BLaER1 treated with 17β-estradiol and CSF1 and Interleukin-3, amounts not matched to agents 10 nM and 100 nM (cell line): ENCODE measurements around the gene CDC20.
"Not testable (repeated sequence)": the region's sequence is repeated elsewhere in the genome, so short reads cannot be mapped to it uniquely, and the experiment has no call there.

ENCODE experiments used
- H3K27ac ChIP-seq, 11 experiments: shearing (Covaris generic); formaldehyde crosslinking; 2 replicates each; pipeline ENCODE4 v1.8.1; 2022
- H3K27me3 ChIP-seq, 11 experiments: shearing (Covaris generic); formaldehyde crosslinking; 2 replicates each; pipeline ENCODE4 v1.8.1; 2022
- H3K36me3 ChIP-seq, 11 experiments: shearing (Covaris generic); formaldehyde crosslinking; 2 replicates each; pipeline ENCODE4 v1.8.1; 2022
- H3K4me1 ChIP-seq, 10 experiments: shearing (Covaris generic); formaldehyde crosslinking; 2 replicates each; pipeline ENCODE4 v1.8.1; 2022
- H3K4me2 ChIP-seq, 11 experiments: shearing (Covaris generic); formaldehyde crosslinking; 2 replicates each; pipeline ENCODE4 v1.8.1; 2022
- H3K4me3 ChIP-seq, 10 experiments: shearing (Covaris generic); formaldehyde crosslinking; 2 replicates each; pipeline ENCODE4 v1.8.1; 2022
- H3K9ac ChIP-seq, 11 experiments: shearing (Covaris generic); formaldehyde crosslinking; 2 replicates each; pipeline ENCODE4 v1.8.1; 2022
- H3K9me3 ChIP-seq, 11 experiments: shearing (Covaris generic); formaldehyde crosslinking; replicated peaks in 1 of 11; 2 replicates each; pipeline ENCODE4 v1.8.1; 2022
- H4K20me1 ChIP-seq, 11 experiments: shearing (Covaris generic); formaldehyde crosslinking; 2 replicates each; pipeline ENCODE4 v1.8.1; 2022
- Cebpa-rat ChIP-seq, 11 experiments: shearing (Covaris generic); IDR thresholded peaks; 2 replicates each; pipeline ENCODE4 v1.8.1; 2022

Gene CDC20

GRCh38 chr1:43367026-43367903 is 8.5 kb downstream of the CDC20 start:
- Histone ChIP-seq H3K27ac (peak overlapping the region; percentile 83 to 97 (median 88)), H3K27me3 (no peaks in the 10 kb centered on the region), H3K4me2 (peak overlapping the region; percentile 91 to 100 (median 100)), H3K4me1 (peaks cover 33 to 71% (median 60%) of the 10 kb centered on the region in 10 experiments), H3K4me3 (peak overlapping the region; percentile 80 to 92 (median 84)), H3K36me3 (peaks cover 35 to 51% (median 41%) of the 10 kb centered on the region in 11 experiments), H3K9ac (peak overlapping the region; percentile 85 to 96 (median 93)), H3K9me3 (no peaks in the 10 kb centered on the region), H4K20me1 (peaks cover 5 to 48% (median 38%) of the 10 kb centered on the region in 11 experiments; a peak in 17 of 22 replicates)
- no peak for TF ChIP-seq Cebpa-rat (IDR thresholded peaks at IDR 0.05)

GRCh38 chr1:43367904-43368645 is 9.3 kb downstream of the CDC20 start, which contains the start of gene ELOVL1:
Gene ELOVL1 (minus strand): TSS chr1:43368011. CDS start chr1:43365609, 2,402 bp downstream.
- Histone ChIP-seq H3K4me3 (peak within 1 kb of the TSS; percentile 80 to 92 (median 84)), H3K4me2 (peak within 1 kb of the TSS; percentile 94 to 100 (median 100)), H3K4me1 (peaks cover 27 to 71% (median 55%) of the 10 kb centered on the region in 10 experiments), H3K27me3 (no peaks in the 10 kb centered on the region), H3K9ac (peak within 1 kb of the TSS; percentile 85 to 96 (median 93)), H3K9me3 (no peaks in the 10 kb centered on the region), H3K36me3 (peaks cover 27 to 51% (median 33%) of the 10 kb centered on the region in 11 experiments), H4K20me1 (peaks cover 5 to 40% (median 34%) of the 10 kb centered on the region in 11 experiments; a peak in 17 of 22 replicates), H3K27ac (peak within 1 kb of the TSS; percentile 83 to 97 (median 88))
- no peak for TF ChIP-seq Cebpa-rat (IDR thresholded peaks at IDR 0.05)

- no peak for TF ChIP-seq Cebpa-rat (IDR thresholded peaks at IDR 0.05)
- H3K27me3 ChIP-seq: no peaks in the 10 kb centered on the region
- H4K20me1 ChIP-seq: peaks cover 5 to 37% (median 31%) of the 10 kb centered on the region in 11 experiments; a peak in 17 of 22 replicates
These were observed 9.9 kb downstream of the CDC20 start for GRCh38 chr1:43368646-43369020.

GRCh38 chr1:43369779-43370178 is 11.0 kb downstream of the CDC20 start:
- Histone ChIP-seq H3K9ac (0 out of 22 replicates have a peak overlapping the region, but pooled peaks of 1 of the 11 experiments have one; percentile 22), H4K20me1 (peaks cover 5 to 26% (median 22%) of the 10 kb centered on the region in 11 experiments; a peak in 15 of 22 replicates), H3K4me2 (peak overlapping the region in 6 of 11 experiments; percentile 9 to 100 (median 68); a peak in 8 of 22 replicates), H3K4me1 (peaks cover 27 to 65% (median 42%) of the 10 kb centered on the region in 10 experiments), H3K36me3 (peaks cover 9 to 35% (median 16%) of the 10 kb centered on the region in 11 experiments)
- H3K27me3 ChIP-seq, H3K9me3 ChIP-seq, H3K27ac ChIP-seq, H3K4me3 ChIP-seq: not testable (repeated sequence)

More at GRCh38 chr1:43368646-43369020, 9.9 kb downstream of the CDC20 start:
- peak overlapping the region; percentile 92 to 100 (median 99) for H3K4me2 ChIP-seq
- no peaks in the 10 kb centered on the region for H3K9me3 ChIP-seq
- peak overlapping the region; percentile 80 to 92 (median 84) for H3K4me3 ChIP-seq
- H3K4me1 ChIP-seq: peaks cover 27 to 71% (median 52%) of the 10 kb centered on the region in 10 experiments
- peaks cover 21 to 47% (median 28%) of the 10 kb centered on the region in 11 experiments for H3K36me3 ChIP-seq
- peak overlapping the region; percentile 85 to 96 (median 93) for H3K9ac ChIP-seq
- peak overlapping the region; percentile 70 to 97 (median 88) for H3K27ac ChIP-seq

GRCh38 chr1:43370564-43370963 is 11.8 kb downstream of the CDC20 start:
- H3K9me3 ChIP-seq: no peaks in the 10 kb centered on the region
- peaks cover 23 to 59% (median 35%) of the 10 kb centered on the region in 10 experiments for H3K4me1 ChIP-seq
- no peak overlapping the region for H3K27ac ChIP-seq
- H3K4me2 ChIP-seq: peak overlapping the region in 2 of 11 experiments; percentile 20 to 100; a peak in 1 of 22 replicates
- no peak overlapping the region for H3K9ac ChIP-seq
- peaks cover 2 to 32% (median 8%) of the 10 kb centered on the region in 11 experiments; a peak in 21 of 22 replicates for H3K36me3 ChIP-seq
- no peaks in the 10 kb centered on the region for H3K27me3 ChIP-seq
- no peak for TF ChIP-seq Cebpa-rat (IDR thresholded peaks at IDR 0.05)
- H4K20me1 ChIP-seq: peaks cover 5 to 18% (median 15%) of the 10 kb centered on the region in 11 experiments; a peak in 15 of 22 replicates
- H3K4me3 ChIP-seq: no peak overlapping the region

- no peak overlapping the region for H3K27ac ChIP-seq
- H4K20me1 ChIP-seq: peaks cover 0 to 4% (median 0%) of the 10 kb centered on the region in 11 experiments; a peak in 4 of 22 replicates
- no peak overlapping the region for H3K4me3 ChIP-seq
- H3K36me3 ChIP-seq: peaks cover 0 to 37% (median 6%) of the 10 kb centered on the region in 11 experiments; a peak in 7 of 22 replicates
- H3K4me2 ChIP-seq: no peak overlapping the region
- no peak overlapping the region for H3K9ac ChIP-seq
- no peaks in the 10 kb centered on the region for H3K9me3 ChIP-seq
- H3K4me1 ChIP-seq: peaks cover 8 to 53% (median 20%) of the 10 kb centered on the region in 10 experiments
- no peak for TF ChIP-seq Cebpa-rat (IDR thresholded peaks at IDR 0.05)
- H3K27me3 ChIP-seq: no peaks in the 10 kb centered on the region
These were observed 13.4 kb downstream of the CDC20 start for GRCh38 chr1:43372172-43372571.

- peak overlapping the region in 5 of 11 experiments; percentile 36 to 59 (median 55); a peak in 10 of 22 replicates for H3K4me2 ChIP-seq
- no peak overlapping the region for H3K4me3 ChIP-seq
- H3K4me1 ChIP-seq: peaks cover 8 to 53% (median 20%) of the 10 kb centered on the region in 10 experiments
- H3K9ac ChIP-seq: no peak overlapping the region
- no peak for TF ChIP-seq Cebpa-rat (IDR thresholded peaks at IDR 0.05)
- peaks cover 0 to 48% (median 6%) of the 10 kb centered on the region in 11 experiments; a peak in 7 of 22 replicates for H3K36me3 ChIP-seq
- no peaks in the 10 kb centered on the region for H3K27me3 ChIP-seq
- no peaks in the 10 kb centered on the region for H3K9me3 ChIP-seq
- H4K20me1 ChIP-seq: peaks cover 0 to 4% (median 0%) of the 10 kb centered on the region in 11 experiments; a peak in 2 of 22 replicates
- peak overlapping the region in 2 of 11 experiments; percentile 4 to 15; a peak in 2 of 22 replicates for H3K27ac ChIP-seq
These were observed 14.5 kb downstream of the CDC20 start for GRCh38 chr1:43373066-43373940.
